Measurements from ENCODE around the gene APBB2.
"Not testable (repeated sequence)": the region's sequence is repeated elsewhere in the genome, so short reads cannot be mapped to it uniquely, and the experiment has no call there.

Gene APBB2

GRCh38 chr4:41150401-41150800 is 63.9 kb downstream of the APBB2 start:
- Histone ChIP-seq H4K20me1 (ENCODE audit: control insufficient read depth, insufficient read depth, low read depth, low read length) (no peaks in the 10 kb centered on the region), H3K9me3 (ENCODE audit: control insufficient read depth, insufficient read depth, low read length) (no peaks in the 10 kb centered on the region), H3K79me2 (ENCODE audit: control insufficient read depth, low read length) (peaks cover 72% of the 10 kb centered on the region), H3K4me3 (ENCODE audit: low read length) (no peak overlapping the region), H3K9me2 (replicated peaks; ENCODE audit: control insufficient read depth, low read length) (no peaks in the 10 kb centered on the region), H3F3A (ENCODE audit: control insufficient read depth, insufficient read depth) (no peaks in the 10 kb centered on the region), H3K4me1 (ENCODE audit: control insufficient read depth, low read length) (no peaks in the 10 kb centered on the region), H3K27ac (ENCODE audit: low read depth, low read length) (no peak overlapping the region), H3K27me3 (ENCODE audit: control insufficient read depth, low read length) (no peaks in the 10 kb centered on the region), H3K36me3 (ENCODE audit: control insufficient read depth, low read length) (no peaks in the 10 kb centered on the region), H3K4me2 (ENCODE audit: low read length) (no peak overlapping the region)
- TF ChIP-seq EZH2phosphoT487 (IDR thresholded peaks at IDR 0.05; ENCODE audit: borderline replicate concordance, low read length) = no peak
- TF ChIP-seq CTCF (IDR thresholded peaks at IDR 0.05; ENCODE audit: low read depth, low read length, poor library complexity, severe bottlenecking) = no peak

- H3K9me2 ChIP-seq (replicated peaks; ENCODE audit: control insufficient read depth, low read length); H3K9me3 ChIP-seq (ENCODE audit: control insufficient read depth, insufficient read depth, low read length); H3F3A ChIP-seq (ENCODE audit: control insufficient read depth, insufficient read depth); H3K27me3 ChIP-seq (ENCODE audit: control insufficient read depth, low read length); H4K20me1 ChIP-seq (ENCODE audit: control insufficient read depth, insufficient read depth, low read depth, low read length); H3K4me3 ChIP-seq (ENCODE audit: low read length); H3K4me2 ChIP-seq (ENCODE audit: low read length); H3K4me1 ChIP-seq (ENCODE audit: control insufficient read depth, low read length); H3K36me3 ChIP-seq (ENCODE audit: control insufficient read depth, low read length); H3K27ac ChIP-seq (ENCODE audit: low read depth, low read length): not testable (repeated sequence)
- peaks cover 72% of the 10 kb centered on the region for H3K79me2 ChIP-seq (ENCODE audit: control insufficient read depth, low read length)
Measured at GRCh38 chr4:41149568-41149967, 64.8 kb downstream of the APBB2 start.

- no peaks in the 10 kb centered on the region for H4K20me1 ChIP-seq (ENCODE audit: control insufficient read depth, insufficient read depth, low read depth, low read length)
- TF ChIP-seq CTCF (IDR thresholded peaks at IDR 0.05; ENCODE audit: low read depth, low read length, poor library complexity, severe bottlenecking) = no peak
- no peak for TF ChIP-seq EZH2phosphoT487 (IDR thresholded peaks at IDR 0.05; ENCODE audit: borderline replicate concordance, low read length)
- H3K4me1 ChIP-seq (ENCODE audit: control insufficient read depth, low read length) = no peaks in the 10 kb centered on the region
- H3K79me2 ChIP-seq (ENCODE audit: control insufficient read depth, low read length) = peaks cover 67% of the 10 kb centered on the region
- H3K4me2 ChIP-seq (ENCODE audit: low read length) = no peak overlapping the region
- H3K9me3 ChIP-seq (ENCODE audit: control insufficient read depth, insufficient read depth, low read length) = no peaks in the 10 kb centered on the region
- H3K27ac ChIP-seq (ENCODE audit: low read depth, low read length) = no peak overlapping the region
- no peak overlapping the region for H3K4me3 ChIP-seq (ENCODE audit: low read length)
- H3K27me3 ChIP-seq (ENCODE audit: control insufficient read depth, low read length) = no peaks in the 10 kb centered on the region
- H3K9me2 ChIP-seq (replicated peaks; ENCODE audit: control insufficient read depth, low read length) = no peaks in the 10 kb centered on the region
- H3K36me3 ChIP-seq (ENCODE audit: control insufficient read depth, low read length) = no peaks in the 10 kb centered on the region
- H3F3A ChIP-seq (ENCODE audit: control insufficient read depth, insufficient read depth) = no peaks in the 10 kb centered on the region
Measured at GRCh38 chr4:41148931-41149330, 65.4 kb downstream of the APBB2 start.

GRCh38 chr4:41148292-41148691 is 66.0 kb downstream of the APBB2 start:
- Histone ChIP-seq H3K79me2 (ENCODE audit: control insufficient read depth, low read length) (peaks cover 68% of the 10 kb centered on the region), H4K20me1 (ENCODE audit: control insufficient read depth, insufficient read depth, low read depth, low read length) (no peaks in the 10 kb centered on the region), H3F3A (ENCODE audit: control insufficient read depth, insufficient read depth) (no peaks in the 10 kb centered on the region), H3K4me3 (ENCODE audit: low read length) (no peak overlapping the region), H3K9me3 (ENCODE audit: control insufficient read depth, insufficient read depth, low read length) (no peaks in the 10 kb centered on the region), H3K27ac (ENCODE audit: low read depth, low read length) (no peak overlapping the region), H3K4me1 (ENCODE audit: control insufficient read depth, low read length) (no peaks in the 10 kb centered on the region), H3K4me2 (ENCODE audit: low read length) (no peak overlapping the region), H3K36me3 (ENCODE audit: control insufficient read depth, low read length) (no peaks in the 10 kb centered on the region), H3K27me3 (ENCODE audit: control insufficient read depth, low read length) (no peaks in the 10 kb centered on the region), H3K9me2 (replicated peaks; ENCODE audit: control insufficient read depth, low read length) (no peaks in the 10 kb centered on the region)
- TF ChIP-seq CTCF (IDR thresholded peaks at IDR 0.05; ENCODE audit: low read depth, low read length, poor library complexity, severe bottlenecking) = no peak
- no peak for TF ChIP-seq EZH2phosphoT487 (IDR thresholded peaks at IDR 0.05; ENCODE audit: borderline replicate concordance, low read length)

GRCh38 chr4:41147570-41147969 is 66.8 kb downstream of the APBB2 start:
- not testable (repeated sequence) for H3K27ac ChIP-seq (ENCODE audit: low read depth, low read length)

More at GRCh38 chr4:41147570-41147969, 66.8 kb downstream of the APBB2 start:
- not testable (repeated sequence) for H3K9me2 ChIP-seq (replicated peaks; ENCODE audit: control insufficient read depth, low read length); H3K4me3 ChIP-seq (ENCODE audit: low read length); H3K9me3 ChIP-seq (ENCODE audit: control insufficient read depth, insufficient read depth, low read length); H4K20me1 ChIP-seq (ENCODE audit: control insufficient read depth, insufficient read depth, low read depth, low read length); H3F3A ChIP-seq (ENCODE audit: control insufficient read depth, insufficient read depth); H3K4me2 ChIP-seq (ENCODE audit: low read length); H3K27me3 ChIP-seq (ENCODE audit: control insufficient read depth, low read length); H3K4me1 ChIP-seq (ENCODE audit: control insufficient read depth, low read length); H3K36me3 ChIP-seq (ENCODE audit: control insufficient read depth, low read length)
- peaks cover 66% of the 10 kb centered on the region for H3K79me2 ChIP-seq (ENCODE audit: control insufficient read depth, low read length)

Measured in DOHH2 (cell line).